Cardiac septum (tissue), 1 donor: Measurements from ENCODE around the gene FAM13C. TPM values are rescaled to one million over a fixed set of nuclear protein-coding genes. Genes with fewer than 3 reads are reported as not detected.

Experiments
- DNase-seq: peaks from one replicate; pipeline ENCODE4 v3.0.0-alpha.2; 2020; ENCODE audit warnings: low spot score
- intact Hi-C: fragments of 100-400 bp; cut with DNase I; formaldehyde crosslinking; loops from one replicate; pipeline ENCODE4 v1.14.0; 2022
- total RNA-seq: library from RNA; stranded (reverse); fragmentation: NEBNext Ultra II Directional; extraction: Animal tissue kit (Norgen Biotek cat#: 25700); gene quantifications from one replicate; pipeline ENCODE4 v1.2.1, GENCODE V29; 2021
- donor health status: DM: no; HTN: no; CAD: no.

The FAM13C gene
- total RNA-seq, 1 donor from 2014 or later, result 7.5 TPM

GRCh38 chr10:59206204-59206720, 156.1 kb downstream of the FAM13C start:
- DNase-seq, result no peak
- intact Hi-C loops, result no loop called here

Other genes with a start within 250 kb of the FAM13C start
- gene PHYHIPL, start 185.9 kb downstream of the FAM13C start, total RNA-seq, result 0.19 TPM